OCI-LY3 (cell line): ENCODE results near the gene C16orf74.

ENCODE experiments used
- EZH2phosphoT487 ChIP-seq: fragments of 200-600 bp; shearing (Covaris generic); IDR thresholded peaks from 2 replicates; pipeline ENCODE4 v1.6.1; 2018; ENCODE audit warnings: antibody characterized with exemption, mixed run types, low read depth
- TF ChIP-seq, protein P1 (sequence below): fragments of 200-600, 300-600 bp; sonication (generic); IDR thresholded peaks from 2 replicates; pipeline ENCODE4 v1.5.1; 2014; ENCODE audit warnings: antibody characterized with exemption, low read length, low read depth

GRCh38 chr16:85785927-85786326 lies 35.0 kb upstream of the C16orf74 start:
- TF ChIP-seq, protein P1, sequence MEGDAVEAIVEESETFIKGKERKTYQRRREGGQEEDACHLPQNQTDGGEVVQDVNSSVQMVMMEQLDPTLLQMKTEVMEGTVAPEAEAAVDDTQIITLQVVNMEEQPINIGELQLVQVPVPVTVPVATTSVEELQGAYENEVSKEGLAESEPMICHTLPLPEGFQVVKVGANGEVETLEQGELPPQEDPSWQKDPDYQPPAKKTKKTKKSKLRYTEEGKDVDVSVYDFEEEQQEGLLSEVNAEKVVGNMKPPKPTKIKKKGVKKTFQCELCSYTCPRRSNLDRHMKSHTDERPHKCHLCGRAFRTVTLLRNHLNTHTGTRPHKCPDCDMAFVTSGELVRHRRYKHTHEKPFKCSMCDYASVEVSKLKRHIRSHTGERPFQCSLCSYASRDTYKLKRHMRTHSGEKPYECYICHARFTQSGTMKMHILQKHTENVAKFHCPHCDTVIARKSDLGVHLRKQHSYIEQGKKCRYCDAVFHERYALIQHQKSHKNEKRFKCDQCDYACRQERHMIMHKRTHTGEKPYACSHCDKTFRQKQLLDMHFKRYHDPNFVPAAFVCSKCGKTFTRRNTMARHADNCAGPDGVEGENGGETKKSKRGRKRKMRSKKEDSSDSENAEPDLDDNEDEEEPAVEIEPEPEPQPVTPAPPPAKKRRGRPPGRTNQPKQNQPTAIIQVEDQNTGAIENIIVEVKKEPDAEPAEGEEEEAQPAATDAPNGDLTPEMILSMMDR, result no peak
- TF ChIP-seq EZH2phosphoT487, result no peak
